BE2C (cell line): ENCODE data around the gene IGF2BP2. TPM values are rescaled to one million over a fixed set of nuclear protein-coding genes. Genes with fewer than 3 reads are reported as not detected.

Source experiments
- DNase-seq: peaks from one replicate; pipeline ENCODE4 v3.0.0-alpha.2; 2020
- H3K27me3 ChIP-seq: fragments of 250-450 bp; sonication (Bioruptor Pico); 2 replicates; pipeline ENCODE4 v1.5.1; 2020; ENCODE audit warnings: mild to moderate bottlenecking
- H3K36me3 ChIP-seq: fragments of 250-450 bp; sonication (Bioruptor Pico); 2 replicates; pipeline ENCODE4 v1.5.1; 2020; ENCODE audit warnings: mild to moderate bottlenecking
- H3K4me1 ChIP-seq: fragments of 250-450 bp; sonication (Bioruptor Pico); 2 replicates; pipeline ENCODE4 v1.5.1; 2020
- H3K4me3 ChIP-seq: 2 replicates; pipeline ENCODE4 v1.5.1; 2011; ENCODE audit warnings: low read depth, low read length
- H3K9me3 ChIP-seq: fragments of 250-450 bp; sonication (Bioruptor Pico); 2 replicates; pipeline ENCODE4 v1.5.1; 2020
- polyA plus RNA-seq: library from polyadenylated mRNA; unstranded; fragments of >200 nt; gene quantifications from one replicate; pipeline ENCODE4 v1.2.1, GENCODE V29; 2012; ENCODE audit warnings: low read depth, missing spikeins; ENCODE audit not compliant: insufficient read length, insufficient read depth
- TF ChIP-seq, protein P1 (sequence below): IDR thresholded peaks from 2 replicates; pipeline ENCODE4 v1.5.1; 2012; ENCODE audit warnings: mild to moderate bottlenecking, low read depth, low read length

The IGF2BP2 gene
- polyA plus RNA-seq: not detected

DNA sequence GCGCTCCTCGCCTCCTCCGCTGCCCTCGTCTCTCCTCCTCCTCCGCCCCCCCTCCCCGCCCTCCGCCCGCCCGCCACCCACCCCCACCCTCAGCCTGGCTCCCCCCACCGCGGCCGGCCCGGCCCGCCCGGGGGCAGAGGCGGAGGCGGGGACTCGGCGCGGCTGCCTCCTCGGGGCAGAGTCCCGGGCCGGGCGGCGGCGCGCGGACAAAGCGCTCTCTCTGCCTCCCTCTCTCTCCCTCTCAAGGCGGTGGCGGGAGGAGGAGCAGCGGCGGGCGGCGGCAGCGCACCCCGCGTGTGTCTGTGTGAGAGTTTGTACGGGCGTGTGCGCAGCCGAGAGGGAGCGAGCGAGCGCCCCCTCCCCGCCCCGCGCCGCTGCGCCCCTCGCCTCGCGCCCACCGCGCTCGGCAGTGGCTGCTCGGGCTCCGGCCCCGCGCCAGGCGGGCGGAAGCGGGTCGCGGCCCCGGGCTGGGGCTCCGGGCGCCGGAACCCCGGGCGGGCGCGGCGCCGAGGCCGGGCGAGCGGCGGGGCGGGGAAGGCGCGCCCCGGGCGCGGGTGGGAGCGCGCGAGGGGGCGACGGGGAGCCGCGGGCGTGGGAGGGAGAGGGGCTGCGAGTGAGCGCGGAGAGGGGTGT, at the start of gene IGF2BP2:
TSS of gene IGF2BP2 (minus strand) at position 37 of the 633 bp plus-strand sequence. CDS start 82 bp downstream, outside the sequence.
- peak; percentile 52 for DNase-seq
- H3K27me3 ChIP-seq: peaks cover 97% of the 10 kb centered on the region
- no peaks in the 10 kb centered on the region for H3K36me3 ChIP-seq
- no peaks in the 10 kb centered on the region for H3K4me1 ChIP-seq
- H3K4me3 ChIP-seq: peak within 1 kb of the TSS; percentile 28; the same call in 1 of the 2 replicates
- no peaks in the 10 kb centered on the region; the same call in 1 of the 2 replicates for H3K9me3 ChIP-seq
- TF ChIP-seq, protein P1, sequence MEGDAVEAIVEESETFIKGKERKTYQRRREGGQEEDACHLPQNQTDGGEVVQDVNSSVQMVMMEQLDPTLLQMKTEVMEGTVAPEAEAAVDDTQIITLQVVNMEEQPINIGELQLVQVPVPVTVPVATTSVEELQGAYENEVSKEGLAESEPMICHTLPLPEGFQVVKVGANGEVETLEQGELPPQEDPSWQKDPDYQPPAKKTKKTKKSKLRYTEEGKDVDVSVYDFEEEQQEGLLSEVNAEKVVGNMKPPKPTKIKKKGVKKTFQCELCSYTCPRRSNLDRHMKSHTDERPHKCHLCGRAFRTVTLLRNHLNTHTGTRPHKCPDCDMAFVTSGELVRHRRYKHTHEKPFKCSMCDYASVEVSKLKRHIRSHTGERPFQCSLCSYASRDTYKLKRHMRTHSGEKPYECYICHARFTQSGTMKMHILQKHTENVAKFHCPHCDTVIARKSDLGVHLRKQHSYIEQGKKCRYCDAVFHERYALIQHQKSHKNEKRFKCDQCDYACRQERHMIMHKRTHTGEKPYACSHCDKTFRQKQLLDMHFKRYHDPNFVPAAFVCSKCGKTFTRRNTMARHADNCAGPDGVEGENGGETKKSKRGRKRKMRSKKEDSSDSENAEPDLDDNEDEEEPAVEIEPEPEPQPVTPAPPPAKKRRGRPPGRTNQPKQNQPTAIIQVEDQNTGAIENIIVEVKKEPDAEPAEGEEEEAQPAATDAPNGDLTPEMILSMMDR: no peak

DNA sequence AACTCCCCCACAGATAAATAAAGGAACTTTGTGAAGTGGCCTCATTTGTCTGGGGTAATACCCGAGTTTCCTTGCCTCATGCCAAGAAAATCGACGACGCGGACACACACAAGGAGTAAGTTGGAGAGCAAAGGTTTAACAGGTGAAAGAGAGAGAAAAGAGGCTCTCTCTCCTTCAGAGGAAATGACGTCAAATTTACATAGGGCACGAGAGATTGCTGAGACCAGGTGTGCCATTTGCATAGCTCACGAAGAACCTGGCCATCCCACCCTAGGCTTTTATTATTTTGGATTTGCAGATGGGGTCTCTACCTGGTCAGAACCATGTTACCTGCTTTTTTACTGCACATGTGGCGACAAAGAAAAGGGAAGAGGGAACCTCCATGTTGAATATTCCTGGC, 49.3 kb upstream of the IGF2BP2 start:
- no peaks in the 10 kb centered on the region for H3K9me3 ChIP-seq
- H3K27me3 ChIP-seq: peaks cover 6% of the 10 kb centered on the region
- no peaks in the 10 kb centered on the region for H3K36me3 ChIP-seq
- H3K4me3 ChIP-seq: no peak overlapping the region
- TF ChIP-seq, protein P1: no peak
- H3K4me1 ChIP-seq: no peaks in the 10 kb centered on the region
- DNase-seq: no peak

DNA sequence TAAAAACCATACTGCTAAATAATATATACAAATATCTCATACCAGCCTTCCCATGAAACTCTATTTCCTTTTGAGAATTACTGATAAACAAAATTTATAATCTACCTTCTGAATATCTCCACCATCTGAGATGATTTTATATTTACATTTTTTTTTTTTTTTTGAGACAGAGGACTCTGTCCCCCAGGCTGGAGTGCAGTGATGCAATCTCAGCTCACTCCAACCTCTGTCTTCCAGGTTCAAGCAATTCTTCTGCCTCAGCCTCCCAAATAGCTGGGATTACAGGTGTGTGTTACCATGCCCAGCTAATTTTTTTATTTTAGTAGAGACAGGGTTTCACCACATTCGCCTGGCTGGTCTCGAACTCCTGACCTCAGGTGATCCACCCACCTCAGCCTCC, 42.8 kb upstream of the IGF2BP2 start:
- TF ChIP-seq, protein P1: no peak
- Histone ChIP-seq H3K4me1 (no peaks in the 10 kb centered on the region), H3K36me3 (no peaks in the 10 kb centered on the region), H3K27me3 (peaks cover 12% of the 10 kb centered on the region), H3K9me3 (no peaks in the 10 kb centered on the region), H3K4me3 (no peak overlapping the region)
- DNase-seq: no peak

DNA sequence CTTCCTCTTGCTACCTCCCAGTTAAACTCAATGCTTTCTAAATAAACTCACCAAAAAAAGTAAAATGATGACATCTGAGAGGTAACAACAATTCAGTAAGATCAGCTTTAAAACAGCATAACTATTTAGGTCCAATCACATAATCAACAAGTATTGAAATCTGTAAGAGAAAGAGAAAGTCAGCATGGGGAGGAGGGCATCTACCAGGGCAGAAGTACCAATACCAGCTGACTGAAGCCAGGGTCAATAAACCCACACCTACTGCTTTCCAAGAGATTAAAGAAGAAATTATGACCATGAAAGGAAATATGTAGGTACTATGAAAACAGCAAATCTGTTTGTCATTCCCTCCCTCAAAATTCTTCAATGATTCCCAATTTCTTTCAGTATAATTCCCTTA, 42.2 kb upstream of the IGF2BP2 start:
- Histone ChIP-seq H3K4me1 (no peaks in the 10 kb centered on the region), H3K36me3 (no peaks in the 10 kb centered on the region), H3K9me3 (no peaks in the 10 kb centered on the region), H3K27me3 (peaks cover 12% of the 10 kb centered on the region), H3K4me3 (no peak overlapping the region)
- no peak for DNase-seq
- TF ChIP-seq, protein P1: no peak

DNA sequence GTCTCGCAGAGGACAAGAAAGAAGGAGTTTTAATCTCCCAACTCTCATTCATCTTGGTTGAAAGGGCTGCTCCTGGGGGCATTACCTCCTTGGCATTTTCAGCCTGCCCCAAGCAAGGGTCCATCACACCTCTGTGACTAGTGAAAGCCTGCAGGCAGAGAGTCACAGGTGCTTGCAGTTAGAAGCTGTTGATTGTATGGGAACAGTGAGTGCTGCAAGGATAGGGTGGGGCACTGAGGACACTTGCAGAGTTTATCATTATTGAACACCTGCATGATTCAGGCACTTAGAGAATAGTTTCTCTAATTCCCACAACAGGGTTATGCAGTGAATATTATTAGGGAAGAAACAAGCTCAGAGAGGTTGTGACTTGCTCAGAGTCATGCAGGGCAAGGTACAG, 41.7 kb upstream of the IGF2BP2 start:
- DNase-seq: no peak
- H3K27me3 ChIP-seq: peaks cover 12% of the 10 kb centered on the region
- TF ChIP-seq, protein P1: no peak
- H3K36me3 ChIP-seq: no peaks in the 10 kb centered on the region
- no peaks in the 10 kb centered on the region for H3K4me1 ChIP-seq
- no peak overlapping the region for H3K4me3 ChIP-seq
- no peaks in the 10 kb centered on the region for H3K9me3 ChIP-seq

DNA sequence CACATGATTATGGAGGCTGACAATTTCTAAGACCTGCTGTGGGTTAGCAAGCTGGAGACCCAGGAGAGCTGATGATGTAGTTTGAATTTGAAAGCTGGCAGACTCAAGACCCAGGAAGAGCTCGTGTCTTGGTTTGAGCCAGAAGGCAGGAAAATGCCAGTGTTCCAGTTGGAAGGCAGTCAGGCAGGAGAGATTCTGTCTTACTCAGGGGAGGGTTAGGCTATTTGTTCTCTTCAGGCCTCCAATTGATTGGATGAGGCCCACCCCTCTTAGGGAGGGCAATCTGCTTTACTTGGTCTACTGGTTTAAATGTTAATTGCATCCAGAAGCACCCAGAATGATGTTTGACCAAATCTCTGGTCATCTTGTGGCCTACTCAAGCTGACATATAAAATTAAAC, 40.4 kb upstream of the IGF2BP2 start:
- DNase-seq: no peak
- no peaks in the 10 kb centered on the region for H3K9me3 ChIP-seq
- H3K4me1 ChIP-seq: no peaks in the 10 kb centered on the region
- H3K27me3 ChIP-seq: peaks cover 12% of the 10 kb centered on the region
- no peak overlapping the region for H3K4me3 ChIP-seq
- H3K36me3 ChIP-seq: no peaks in the 10 kb centered on the region
- TF ChIP-seq, protein P1: no peak
